GM18870 (cell line): ENCODE results near the gene CYP4F22.
"Not testable (repeated sequence)": the region's sequence is repeated elsewhere in the genome, so short reads cannot be mapped to it uniquely, and the experiment has no call there.

Experiments used
- ATAC-seq: cut with Tn5 transposase; IDR thresholded peaks from one replicate; pipeline ENCODE4 v1.9.1; 2021; ENCODE audit warnings: moderate library complexity; ENCODE audit not compliant: unreplicated experiment

The CYP4F22 gene

GRCh38 chr19:15564534-15565168, 56.3 kb downstream of the CYP4F22 start:
- no peak for ATAC-seq

GRCh38 chr19:15570420-15570819, 62.1 kb downstream of the CYP4F22 start:
- no peak for ATAC-seq

GRCh38 chr19:15575406-15575805, 67.1 kb downstream of the CYP4F22 start:
- no peak for ATAC-seq

GRCh38 chr19:15576526-15577156, 68.3 kb downstream of the CYP4F22 start:
- ATAC-seq = no peak

GRCh38 chr19:15577184-15577771, 69.0 kb downstream of the CYP4F22 start:
- ATAC-seq = no peak

GRCh38 chr19:15583346-15583745, 75.0 kb downstream of the CYP4F22 start:
- no peak for ATAC-seq

- no peak for ATAC-seq
Measured at GRCh38 chr19:15584095-15584494, 75.8 kb downstream of the CYP4F22 start.

- ATAC-seq = no peak
Measured at GRCh38 chr19:15584541-15585115, 76.3 kb downstream of the CYP4F22 start.

- no peak for ATAC-seq
Measured at GRCh38 chr19:15587663-15588062, 79.3 kb downstream of the CYP4F22 start.

GRCh38 chr19:15588265-15588664, 79.9 kb downstream of the CYP4F22 start:
- no peak for ATAC-seq

- no peak for ATAC-seq
Measured at GRCh38 chr19:15589760-15590451, 81.6 kb downstream of the CYP4F22 start.

GRCh38 chr19:15591796-15592195, 83.5 kb downstream of the CYP4F22 start:
- no peak for ATAC-seq

- ATAC-seq = not testable (repeated sequence)
Measured at GRCh38 chr19:15592506-15592905, 84.2 kb downstream of the CYP4F22 start.

GRCh38 chr19:15593766-15594165, 85.4 kb downstream of the CYP4F22 start:
- ATAC-seq = not testable (repeated sequence)

- ATAC-seq = no peak
Measured at GRCh38 chr19:15595069-15595468, 86.7 kb downstream of the CYP4F22 start.
